ENCODE data around the gene RNF150. TPM values are rescaled to one million over a fixed set of nuclear protein-coding genes. Genes with fewer than 3 reads are reported as not detected.

RNF150 gene
- total RNA-seq, 1 donor from 2014 or later = 9.1 TPM

- H3K4me1 ChIP-seq = no peaks in the 10 kb centered on the region
- no peak overlapping the region for H3K4me3 ChIP-seq
- no peak for DNase-seq (ENCODE audit: extremely low spot score in 2 of 2)
- intact Hi-C loops (cut with DNase I) = loop anchor here (10.0 kb wide), 1 partner anchor 690 kb away; no protein-coding TSS in a partner anchor
- H3K27me3 ChIP-seq = no peaks in the 10 kb centered on the region
- peak in 2 of 3 experiments; percentile 33 to 40 for TF ChIP-seq CTCF (IDR thresholded peaks at IDR 0.05)
- no peak for TF ChIP-seq POLR2AphosphoS5 (IDR thresholded peaks at IDR 0.05; ENCODE audit: insufficient read depth in 1 of 2, low read depth in 1 of 2)
- H3K9me3 ChIP-seq = no peaks in the 10 kb centered on the region
- no peak overlapping the region for H3K27ac ChIP-seq
- H3K36me3 ChIP-seq = no peaks in the 10 kb centered on the region
Measured at GRCh38 chr4:140884431-140885058, 248.7 kb downstream of the RNF150 start.

DNA sequence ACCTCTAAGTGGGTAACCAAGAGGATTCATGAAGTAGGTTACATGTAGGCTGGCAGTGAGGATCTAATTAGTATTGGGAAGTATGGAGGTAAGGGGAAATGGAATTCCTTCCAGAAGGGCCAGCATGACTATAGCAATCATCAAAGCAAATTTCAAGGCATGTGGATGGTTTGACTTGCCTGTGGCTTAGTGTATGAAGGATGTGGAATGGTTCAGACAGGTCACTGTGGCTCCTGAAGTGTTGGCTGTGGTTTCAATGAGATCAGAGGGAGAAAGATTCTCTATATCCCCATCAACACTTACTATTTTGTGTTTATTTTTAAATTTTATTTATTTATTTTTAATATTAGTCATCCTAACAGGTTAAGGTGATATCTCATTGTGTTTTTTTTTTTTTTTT, 255.5 kb downstream of the RNF150 start:
- no peak for TF ChIP-seq POLR2AphosphoS5 (IDR thresholded peaks at IDR 0.05; ENCODE audit: insufficient read depth in 1 of 2, low read depth in 1 of 2)
- no peak for TF ChIP-seq POLR2A (IDR thresholded peaks at IDR 0.05)
- no peak for TF ChIP-seq CTCF (IDR thresholded peaks at IDR 0.05)
- no peak for DNase-seq (ENCODE audit: extremely low spot score in 2 of 2)
- no peaks in the 10 kb centered on the region for H3K4me1 ChIP-seq
- H3K4me3 ChIP-seq = no peak overlapping the region
- intact Hi-C loops (cut with DNase I) = no loop called here
- no peaks in the 10 kb centered on the region for H3K9me3 ChIP-seq
- H3K36me3 ChIP-seq = no peaks in the 10 kb centered on the region
- H3K27ac ChIP-seq = no peak overlapping the region
- H3K27me3 ChIP-seq = no peaks in the 10 kb centered on the region

DNA sequence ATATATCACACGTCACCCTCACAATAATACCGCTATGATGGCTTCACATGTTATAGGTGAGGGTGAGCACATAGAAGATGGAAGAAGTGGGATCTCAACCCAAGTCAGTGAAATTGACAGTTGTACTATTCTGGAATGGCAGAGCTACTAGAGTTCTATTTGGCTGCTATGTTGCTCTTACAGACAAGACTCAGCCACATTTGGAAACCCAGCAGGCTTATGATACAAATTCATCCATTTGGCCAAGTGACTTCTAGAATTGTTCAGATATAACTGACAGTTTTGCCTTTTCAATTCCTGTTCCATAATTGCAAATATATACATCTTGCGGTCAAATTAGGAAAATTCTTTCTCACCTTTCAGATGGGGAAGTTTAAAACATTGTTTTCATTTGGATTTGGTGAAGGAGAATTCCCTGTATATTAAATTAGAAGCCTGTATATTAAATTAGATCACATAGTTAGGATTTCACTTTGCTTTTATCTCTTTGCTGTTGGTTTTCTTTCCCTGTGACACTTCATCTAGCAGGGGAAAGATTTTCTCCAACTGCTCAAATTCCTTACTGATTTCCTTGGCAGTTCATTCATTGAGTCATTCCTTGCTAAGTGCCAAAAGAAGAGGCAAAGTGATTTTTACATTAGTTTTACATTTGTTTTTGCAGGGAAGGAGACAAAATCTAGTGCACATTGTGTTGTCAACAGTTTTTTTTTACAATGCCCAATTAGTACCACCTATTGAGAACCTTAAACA, 256.5 kb downstream of the RNF150 start:
- no peaks in the 10 kb centered on the region for H3K27me3 ChIP-seq
- no peak for DNase-seq (ENCODE audit: extremely low spot score in 2 of 2)
- H3K4me3 ChIP-seq = no peak overlapping the region
- no peak overlapping the region for H3K27ac ChIP-seq
- no peaks in the 10 kb centered on the region for H3K36me3 ChIP-seq
- H3K9me3 ChIP-seq = no peaks in the 10 kb centered on the region
- intact Hi-C loops (cut with DNase I) = no loop called here
- no peaks in the 10 kb centered on the region for H3K4me1 ChIP-seq
- TF ChIP-seq POLR2AphosphoS5 (IDR thresholded peaks at IDR 0.05; ENCODE audit: insufficient read depth in 1 of 2, low read depth in 1 of 2) = no peak
- no peak for TF ChIP-seq POLR2A (IDR thresholded peaks at IDR 0.05)
- no peak for TF ChIP-seq CTCF (IDR thresholded peaks at IDR 0.05)

- TF ChIP-seq POLR2A (IDR thresholded peaks at IDR 0.05) = no peak
- TF ChIP-seq POLR2AphosphoS5 (IDR thresholded peaks at IDR 0.05; ENCODE audit: insufficient read depth in 1 of 2, low read depth in 1 of 2) = no peak
- TF ChIP-seq CTCF (IDR thresholded peaks at IDR 0.05) = no peak
- Histone ChIP-seq H3K36me3 (no peaks in the 10 kb centered on the region), H3K27me3 (no peaks in the 10 kb centered on the region), H3K27ac (no peak overlapping the region), H3K4me1 (no peaks in the 10 kb centered on the region), H3K9me3 (no peaks in the 10 kb centered on the region), H3K4me3 (no peak overlapping the region)
- no peak for DNase-seq (ENCODE audit: extremely low spot score in 2 of 2)
- intact Hi-C loops (cut with DNase I) = no loop called here
Measured at GRCh38 chr4:140875746-140876452, 257.4 kb downstream of the RNF150 start.

Measured in vagina (tissue), 2 donors.